Mesenchymal stem cell (in vitro differentiated cells and primary cell): ENCODE results near the gene CDH15.

Experiments used
- DNase-seq: peaks from one replicate; pipeline ENCODE4 v3.0.0-alpha.2; 2013
- H2AFZ ChIP-seq: one replicate; pipeline ENCODE4 v1.6.1; 2013; ENCODE audit warnings: low read depth, mild to moderate bottlenecking, control low read depth, inconsistent platforms, low read length, moderate library complexity
- H2AK5ac ChIP-seq: 2 replicates; pipeline ENCODE4 v1.6.1; 2013; ENCODE audit warnings: low read length, moderate library complexity, mild to moderate bottlenecking, inconsistent platforms; ENCODE audit not compliant: severe bottlenecking
- H2BK120ac ChIP-seq: one replicate; pipeline ENCODE4 v1.6.1; 2013; ENCODE audit warnings: low read depth, mild to moderate bottlenecking, inconsistent platforms, low read length, moderate library complexity
- H2BK12ac ChIP-seq, 2 experiments: one replicate each; pipeline ENCODE4 v1.6.1; 2013; ENCODE audit warnings: inconsistent platforms in 2 of 2, low read length in 2 of 2, mild to moderate bottlenecking in 2 of 2, moderate library complexity in 2 of 2, control low read depth in 1 of 2
- H2BK15ac ChIP-seq: one replicate; pipeline ENCODE4 v1.6.1; 2013; ENCODE audit warnings: mild to moderate bottlenecking, low read depth, inconsistent platforms; ENCODE audit not compliant: poor library complexity, severe bottlenecking
- H2BK5ac ChIP-seq: 2 replicates; pipeline ENCODE4 v1.6.1; 2013; ENCODE audit warnings: low read depth, mild to moderate bottlenecking, low read length, control low read depth, inconsistent platforms; ENCODE audit not compliant: poor library complexity, severe bottlenecking
- H3K14ac ChIP-seq, 2 experiments: one replicate each; pipeline ENCODE4 v1.6.1; 2013; ENCODE audit warnings: inconsistent platforms in 2 of 2, low read length in 2 of 2, control low read depth in 1 of 2, mild to moderate bottlenecking in 1 of 2, moderate library complexity in 1 of 2
- H3K18ac ChIP-seq, 2 experiments: one replicate each; pipeline ENCODE4 v1.6.1; 2013; ENCODE audit warnings: inconsistent platforms in 2 of 2, low read length in 2 of 2, control low read depth in 1 of 2, low read depth in 1 of 2, mild to moderate bottlenecking in 1 of 2
- H3K23ac ChIP-seq, 2 experiments: one replicate each; pipeline ENCODE4 v1.6.1; 2013; ENCODE audit warnings: inconsistent platforms in 2 of 2, low read length in 2 of 2, mild to moderate bottlenecking in 2 of 2, moderate library complexity in 2 of 2, control low read depth in 1 of 2
- H3K27ac ChIP-seq: 2 replicates; pipeline ENCODE4 v1.5.1; 2013; ENCODE audit warnings: mild to moderate bottlenecking, moderate library complexity, low read length, control low read depth, inconsistent platforms; ENCODE audit not compliant: poor library complexity, severe bottlenecking
- H3K27me3 ChIP-seq, 2 experiments: 2 replicates each; pipeline versions ENCODE4 v1.6.1 to v1.7.0; 2013; ENCODE audit warnings: low read length in 2 of 2, mild to moderate bottlenecking in 2 of 2, moderate library complexity in 2 of 2, control low read depth in 1 of 2, inconsistent platforms in 1 of 2; ENCODE audit not compliant: control insufficient read depth in 1 of 2, insufficient read depth in 1 of 2
- H3K36me3 ChIP-seq, 2 experiments: 2 replicates each; pipeline versions ENCODE4 v1.6.1 to v1.7.0; 2013; ENCODE audit warnings: low read length in 2 of 2, control low read depth in 1 of 2, inconsistent platforms in 1 of 2, low read depth in 1 of 2, mild to moderate bottlenecking in 1 of 2; ENCODE audit not compliant: insufficient read depth in 2 of 2, control insufficient read depth in 1 of 2
- H3K4ac ChIP-seq, 2 experiments: one replicate each; pipeline ENCODE4 v1.6.1; 2013; ENCODE audit warnings: inconsistent platforms in 2 of 2, low read length in 2 of 2, mild to moderate bottlenecking in 2 of 2, moderate library complexity in 2 of 2, control low read depth in 1 of 2, low read depth in 1 of 2
- H3K4me1 ChIP-seq: 2 replicates; pipeline ENCODE4 v1.6.1; 2013; ENCODE audit warnings: low read depth, low read length, control low read depth; ENCODE audit not compliant: control insufficient read depth, insufficient read depth
- H3K4me2 ChIP-seq: 2 replicates; pipeline ENCODE4 v1.6.1; 2013; ENCODE audit warnings: low read length, mild to moderate bottlenecking, inconsistent platforms; ENCODE audit not compliant: poor library complexity, severe bottlenecking
- H3K4me3 ChIP-seq, 2 experiments: 2 replicates each; pipeline versions ENCODE4 v1.5.1 to v1.7.0; 2013; ENCODE audit warnings: low read length in 2 of 2, mild to moderate bottlenecking in 2 of 2, control low read depth in 1 of 2, low read depth in 1 of 2; ENCODE audit not compliant: insufficient read depth in 1 of 2
- H3K79me1 ChIP-seq: replicated peaks from 2 replicates; pipeline ENCODE4 v1.6.1; 2013; ENCODE audit warnings: mild to moderate bottlenecking, control low read depth, low read length, inconsistent platforms; ENCODE audit not compliant: poor library complexity, severe bottlenecking
- H3K9ac ChIP-seq: 2 replicates; pipeline ENCODE4 v1.7.0; 2013; ENCODE audit warnings: mild to moderate bottlenecking, low read length, moderate library complexity
- H3K9me3 ChIP-seq: 2 replicates; pipeline ENCODE4 v1.7.0; 2013; ENCODE audit warnings: mild to moderate bottlenecking, low read length; ENCODE audit not compliant: control insufficient read depth
- H4K8ac ChIP-seq: one replicate; pipeline ENCODE4 v1.6.1; 2013; ENCODE audit warnings: inconsistent platforms, mild to moderate bottlenecking, low read length, moderate library complexity
- H4K91ac ChIP-seq: one replicate; pipeline ENCODE4 v1.6.1; 2013; ENCODE audit warnings: mild to moderate bottlenecking, low read length, inconsistent platforms
- WGBS: methylation state at CpG from one replicate; pipeline ENCODE4 v1.1.7; 2013; ENCODE audit warnings: mixed read lengths; 5-methylcytosine and 5-hydroxymethylcytosine counted together

The CDH15 gene

GRCh38 chr16:89159066-89159849 lies 12.3 kb upstream of the CDH15 start:
- Histone ChIP-seq H3K4ac (no peak overlapping the region), H3K9ac (no peak overlapping the region), H3K14ac (no peak overlapping the region), H2AFZ (no peak overlapping the region), H4K8ac (no peak overlapping the region), H3K23ac (no peak overlapping the region), H2BK12ac (no peak overlapping the region), H3K9me3 (no peaks in the 10 kb centered on the region), H2BK5ac (no peak overlapping the region), H3K36me3 (peaks cover 0 to 4% of the 10 kb centered on the region in 2 experiments), H3K27ac (no peak overlapping the region), H3K79me1 (no peaks in the 10 kb centered on the region), H2BK120ac (no peak overlapping the region), H4K91ac (no peak overlapping the region), H3K4me3 (no peak overlapping the region), H3K4me1 (peaks cover 12% of the 10 kb centered on the region), H2BK15ac (no peak overlapping the region), H3K4me2 (no peak overlapping the region), H3K18ac (no peak overlapping the region), H2AK5ac (no peak overlapping the region), H3K27me3 (peaks cover 0 to 32% of the 10 kb centered on the region in 2 experiments)
- 92% methylated on average over 48 of the region's 48 CpGs for WGBS
- no peak for DNase-seq

- H3K4me1 ChIP-seq, result peaks cover 5% of the 10 kb centered on the region
- no peak overlapping the region for H2AFZ ChIP-seq
- no peak overlapping the region for H2BK5ac ChIP-seq
- no peak overlapping the region for H2BK15ac ChIP-seq
- 84% methylated on average over 20 of the region's 20 CpGs for WGBS
- H2AK5ac ChIP-seq, result no peak overlapping the region
- no peak overlapping the region for H2BK12ac ChIP-seq
- H2BK120ac ChIP-seq, result no peak overlapping the region
- no peaks in the 10 kb centered on the region for H3K79me1 ChIP-seq
- no peak overlapping the region for H4K8ac ChIP-seq
- no peak overlapping the region for H3K4ac ChIP-seq
- H3K9ac ChIP-seq, result no peak overlapping the region
- H3K4me3 ChIP-seq, result no peak overlapping the region
- no peak overlapping the region for H3K18ac ChIP-seq
- peaks cover under 1 to 32% of the 10 kb centered on the region in 2 experiments for H3K27me3 ChIP-seq
- no peak overlapping the region for H3K4me2 ChIP-seq
- DNase-seq, result no peak
- H4K91ac ChIP-seq, result no peak overlapping the region
- no peak overlapping the region for H3K14ac ChIP-seq
- no peak overlapping the region for H3K23ac ChIP-seq
- no peak overlapping the region for H3K27ac ChIP-seq
- H3K9me3 ChIP-seq, result no peaks in the 10 kb centered on the region
- no peaks in the 10 kb centered on the region for H3K36me3 ChIP-seq
Measured at GRCh38 chr16:89159850-89160354, 11.6 kb upstream of the CDH15 start.

GRCh38 chr16:89160977-89161701 lies 10.4 kb upstream of the CDH15 start:
- H3K4me1 ChIP-seq, result no peaks in the 10 kb centered on the region
- no peak overlapping the region for H2BK5ac ChIP-seq
- H3K27me3 ChIP-seq, result peaks cover 3 to 32% of the 10 kb centered on the region in 2 experiments
- H3K27ac ChIP-seq, result no peak overlapping the region
- H3K9ac ChIP-seq, result no peak overlapping the region
- H3K4me3 ChIP-seq, result no peak overlapping the region
- no peaks in the 10 kb centered on the region for H3K9me3 ChIP-seq
- H3K4ac ChIP-seq, result no peak overlapping the region
- no peaks in the 10 kb centered on the region for H3K36me3 ChIP-seq
- H2AFZ ChIP-seq, result no peak overlapping the region
- H2BK12ac ChIP-seq, result no peak overlapping the region
- DNase-seq, result no peak
- no peak overlapping the region for H2AK5ac ChIP-seq
- H3K14ac ChIP-seq, result no peak overlapping the region
- no peak overlapping the region for H4K8ac ChIP-seq
- no peak overlapping the region for H2BK120ac ChIP-seq
- 90% methylated on average over 27 of the region's 29 CpGs for WGBS
- H3K79me1 ChIP-seq, result no peaks in the 10 kb centered on the region
- H3K4me2 ChIP-seq, result no peak overlapping the region
- H3K18ac ChIP-seq, result no peak overlapping the region
- no peak overlapping the region for H3K23ac ChIP-seq
- no peak overlapping the region for H2BK15ac ChIP-seq
- H4K91ac ChIP-seq, result no peak overlapping the region
